Measurements from ENCODE around the gene ZNF768. TPM values are rescaled to one million over a fixed set of nuclear protein-coding genes. Genes with fewer than 3 reads are reported as not detected.

The ZNF768 gene
- total and polyA plus RNA-seq, 2 of the 13 experiments (the other 11 are each of a cell fraction or from before 2014, with no cell fraction given): 26.7 to 34.4 TPM

DNA sequence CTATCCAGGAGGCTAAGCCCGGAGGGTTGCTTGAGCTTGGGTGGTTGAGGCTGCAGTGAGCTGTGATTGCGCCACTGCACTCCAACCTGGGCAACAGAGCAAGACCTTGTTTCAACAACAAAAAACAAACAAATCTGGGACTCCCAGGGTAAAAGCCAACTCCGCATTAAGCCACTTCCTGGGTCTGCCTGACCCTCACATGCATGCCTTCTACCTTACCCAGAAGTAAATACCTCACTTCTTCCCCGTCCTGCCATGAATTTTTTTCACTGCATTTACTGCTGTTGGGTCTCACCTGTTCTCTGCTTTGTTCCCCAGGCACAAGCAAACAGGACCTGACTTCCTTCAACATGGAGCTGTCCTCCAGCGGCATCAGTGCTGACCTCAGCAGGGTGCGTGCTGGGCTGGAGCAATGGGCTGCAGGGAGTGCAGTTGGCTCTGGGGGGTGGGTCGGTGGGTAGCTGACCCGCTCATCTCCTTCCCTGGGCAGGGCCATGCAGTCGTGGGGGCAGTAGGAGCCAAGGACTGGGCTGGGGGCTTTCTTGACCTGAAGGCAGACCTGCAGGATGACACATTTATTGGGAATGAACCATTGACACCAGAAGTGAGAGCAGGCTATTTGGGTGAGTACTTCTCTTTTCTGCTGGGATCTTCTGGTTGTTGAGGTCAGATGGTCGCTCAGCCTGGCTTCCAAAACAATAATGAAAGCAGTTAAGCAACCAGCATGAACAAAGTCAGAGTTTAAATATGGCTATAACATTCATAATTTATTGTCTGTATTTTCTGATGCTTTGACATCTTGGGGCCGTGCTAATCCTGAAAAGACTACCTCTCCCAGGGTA lies 37.4 kb downstream of the ZNF768 start (continued):
- TF ChIP-seq, protein P1, sequence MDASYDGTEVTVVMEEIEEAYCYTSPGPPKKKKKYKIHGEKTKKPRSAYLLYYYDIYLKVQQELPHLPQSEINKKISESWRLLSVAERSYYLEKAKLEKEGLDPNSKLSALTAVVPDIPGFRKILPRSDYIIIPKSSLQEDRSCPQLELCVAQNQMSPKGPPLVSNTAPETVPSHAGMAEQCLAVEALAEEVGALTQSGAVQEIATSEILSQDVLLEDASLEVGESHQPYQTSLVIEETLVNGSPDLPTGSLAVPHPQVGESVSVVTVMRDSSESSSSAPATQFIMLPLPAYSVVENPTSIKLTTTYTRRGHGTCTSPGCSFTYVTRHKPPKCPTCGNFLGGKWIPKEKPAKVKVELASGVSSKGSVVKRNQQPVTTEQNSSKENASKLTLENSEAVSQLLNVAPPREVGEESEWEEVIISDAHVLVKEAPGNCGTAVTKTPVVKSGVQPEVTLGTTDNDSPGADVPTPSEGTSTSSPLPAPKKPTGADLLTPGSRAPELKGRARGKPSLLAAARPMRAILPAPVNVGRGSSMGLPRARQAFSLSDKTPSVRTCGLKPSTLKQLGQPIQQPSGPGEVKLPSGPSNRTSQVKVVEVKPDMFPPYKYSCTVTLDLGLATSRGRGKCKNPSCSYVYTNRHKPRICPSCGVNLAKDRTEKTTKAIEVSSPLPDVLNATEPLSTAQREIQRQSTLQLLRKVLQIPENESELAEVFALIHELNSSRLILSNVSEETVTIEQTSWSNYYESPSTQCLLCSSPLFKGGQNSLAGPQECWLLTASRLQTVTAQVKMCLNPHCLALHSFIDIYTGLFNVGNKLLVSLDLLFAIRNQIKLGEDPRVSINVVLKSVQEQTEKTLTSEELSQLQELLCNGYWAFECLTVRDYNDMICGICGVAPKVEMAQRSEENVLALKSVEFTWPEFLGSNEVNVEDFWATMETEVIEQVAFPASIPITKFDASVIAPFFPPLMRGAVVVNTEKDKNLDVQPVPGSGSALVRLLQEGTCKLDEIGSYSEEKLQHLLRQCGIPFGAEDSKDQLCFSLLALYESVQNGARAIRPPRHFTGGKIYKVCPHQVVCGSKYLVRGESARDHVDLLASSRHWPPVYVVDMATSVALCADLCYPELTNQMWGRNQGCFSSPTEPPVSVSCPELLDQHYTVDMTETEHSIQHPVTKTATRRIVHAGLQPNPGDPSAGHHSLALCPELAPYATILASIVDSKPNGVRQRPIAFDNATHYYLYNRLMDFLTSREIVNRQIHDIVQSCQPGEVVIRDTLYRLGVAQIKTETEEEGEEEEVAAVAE (CRISPR knock-in tag; IDR thresholded peaks at IDR 0.05; ENCODE audit: borderline replicate concordance): peak; percentile 44; the same call in 1 of the 2 replicates
- TF ChIP-seq DNMT1 (CRISPR knock-in tag; IDR thresholded peaks at IDR 0.05) (no peak), SPEN (CRISPR knock-in tag; IDR thresholded peaks at IDR 0.05; ENCODE audit: low read depth) (peak; percentile 67; the same call in 1 of the 2 replicates), ZNF251 (CRISPR knock-in tag; IDR thresholded peaks at IDR 0.05) (no peak), SMC3 (IDR thresholded peaks at IDR 0.05; ENCODE audit: low read length) (peak; percentile 32; the same call in 1 of the 2 replicates), POLR2A (IDR thresholded peaks at IDR 0.05; ENCODE audit: insufficient read depth in 1 of 2, low read depth in 2 of 2, low read length in 2 of 2) (no peak), HDAC2 (CRISPR knock-in tag; IDR thresholded peaks at IDR 0.05) (peak; percentile 84), AHR (CRISPR knock-in tag; IDR thresholded peaks at IDR 0.05) (no peak), ZNF354B (CRISPR knock-in tag; IDR thresholded peaks at IDR 0.05) (no peak), NR2F2 (IDR thresholded peaks at IDR 0.05; ENCODE audit: borderline replicate concordance, low read depth) (peak; percentile 25; the same call in 1 of the 2 replicates), DR1 (CRISPR knock-in tag; IDR thresholded peaks at IDR 0.05) (no peak)
- TF ChIP-seq, protein P2, sequence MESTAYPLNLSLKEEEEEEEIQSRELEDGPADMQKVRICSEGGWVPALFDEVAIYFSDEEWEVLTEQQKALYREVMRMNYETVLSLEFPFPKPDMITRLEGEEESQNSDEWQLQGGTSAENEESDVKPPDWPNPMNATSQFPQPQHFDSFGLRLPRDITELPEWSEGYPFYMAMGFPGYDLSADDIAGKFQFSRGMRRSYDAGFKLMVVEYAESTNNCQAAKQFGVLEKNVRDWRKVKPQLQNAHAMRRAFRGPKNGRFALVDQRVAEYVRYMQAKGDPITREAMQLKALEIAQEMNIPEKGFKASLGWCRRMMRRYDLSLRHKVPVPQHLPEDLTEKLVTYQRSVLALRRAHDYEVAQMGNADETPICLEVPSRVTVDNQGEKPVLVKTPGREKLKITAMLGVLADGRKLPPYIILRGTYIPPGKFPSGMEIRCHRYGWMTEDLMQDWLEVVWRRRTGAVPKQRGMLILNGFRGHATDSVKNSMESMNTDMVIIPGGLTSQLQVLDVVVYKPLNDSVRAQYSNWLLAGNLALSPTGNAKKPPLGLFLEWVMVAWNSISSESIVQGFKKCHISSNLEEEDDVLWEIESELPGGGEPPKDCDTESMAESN (CRISPR knock-in tag; conservative IDR thresholded peaks at IDR 0.05): 0 out of 2 replicates have a peak, but pooled peaks have one; percentile 28
- TF ChIP-seq, protein P3, sequence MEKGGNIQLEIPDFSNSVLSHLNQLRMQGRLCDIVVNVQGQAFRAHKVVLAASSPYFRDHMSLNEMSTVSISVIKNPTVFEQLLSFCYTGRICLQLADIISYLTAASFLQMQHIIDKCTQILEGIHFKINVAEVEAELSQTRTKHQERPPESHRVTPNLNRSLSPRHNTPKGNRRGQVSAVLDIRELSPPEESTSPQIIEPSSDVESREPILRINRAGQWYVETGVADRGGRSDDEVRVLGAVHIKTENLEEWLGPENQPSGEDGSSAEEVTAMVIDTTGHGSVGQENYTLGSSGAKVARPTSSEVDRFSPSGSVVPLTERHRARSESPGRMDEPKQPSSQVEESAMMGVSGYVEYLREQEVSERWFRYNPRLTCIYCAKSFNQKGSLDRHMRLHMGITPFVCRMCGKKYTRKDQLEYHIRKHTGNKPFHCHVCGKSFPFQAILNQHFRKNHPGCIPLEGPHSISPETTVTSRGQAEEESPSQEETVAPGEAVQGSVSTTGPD (CRISPR knock-in tag; IDR thresholded peaks at IDR 0.05): no peak
- TF ChIP-seq, protein P4, sequence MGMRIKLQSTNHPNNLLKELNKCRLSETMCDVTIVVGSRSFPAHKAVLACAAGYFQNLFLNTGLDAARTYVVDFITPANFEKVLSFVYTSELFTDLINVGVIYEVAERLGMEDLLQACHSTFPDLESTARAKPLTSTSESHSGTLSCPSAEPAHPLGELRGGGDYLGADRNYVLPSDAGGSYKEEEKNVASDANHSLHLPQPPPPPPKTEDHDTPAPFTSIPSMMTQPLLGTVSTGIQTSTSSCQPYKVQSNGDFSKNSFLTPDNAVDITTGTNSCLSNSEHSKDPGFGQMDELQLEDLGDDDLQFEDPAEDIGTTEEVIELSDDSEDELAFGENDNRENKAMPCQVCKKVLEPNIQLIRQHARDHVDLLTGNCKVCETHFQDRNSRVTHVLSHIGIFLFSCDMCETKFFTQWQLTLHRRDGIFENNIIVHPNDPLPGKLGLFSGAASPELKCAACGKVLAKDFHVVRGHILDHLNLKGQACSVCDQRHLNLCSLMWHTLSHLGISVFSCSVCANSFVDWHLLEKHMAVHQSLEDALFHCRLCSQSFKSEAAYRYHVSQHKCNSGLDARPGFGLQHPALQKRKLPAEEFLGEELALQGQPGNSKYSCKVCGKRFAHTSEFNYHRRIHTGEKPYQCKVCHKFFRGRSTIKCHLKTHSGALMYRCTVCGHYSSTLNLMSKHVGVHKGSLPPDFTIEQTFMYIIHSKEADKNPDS (CRISPR knock-in tag; IDR thresholded peaks at IDR 0.05): no peak

All from HepG2 (cell line).